BE2C (cell line): Measurements from ENCODE around the gene SORCS1.
A peak's percentile ranks its signal among the peaks of the same experiment; 100 is the strongest.

ENCODE experiments used
- DNase-seq: peaks from one replicate; pipeline ENCODE4 v3.0.0-alpha.2; 2020
- H3K27me3 ChIP-seq: fragments of 250-450 bp; sonication (Bioruptor Pico); 2 replicates; pipeline ENCODE4 v1.5.1; 2020; ENCODE audit warnings: mild to moderate bottlenecking
- H3K36me3 ChIP-seq: fragments of 250-450 bp; sonication (Bioruptor Pico); 2 replicates; pipeline ENCODE4 v1.5.1; 2020; ENCODE audit warnings: mild to moderate bottlenecking
- H3K4me1 ChIP-seq: fragments of 250-450 bp; sonication (Bioruptor Pico); 2 replicates; pipeline ENCODE4 v1.5.1; 2020
- H3K4me3 ChIP-seq: 2 replicates; pipeline ENCODE4 v1.5.1; 2011; ENCODE audit warnings: low read depth, low read length
- H3K9me3 ChIP-seq: fragments of 250-450 bp; sonication (Bioruptor Pico); 2 replicates; pipeline ENCODE4 v1.5.1; 2020
- CTCF ChIP-seq: IDR thresholded peaks from 2 replicates; pipeline ENCODE4 v1.5.1; 2012; ENCODE audit warnings: mild to moderate bottlenecking, low read depth, low read length

Gene SORCS1

GRCh38 chr10:106593876-106594275 is 570.6 kb downstream of the SORCS1 start:
- Histone ChIP-seq H3K4me3 (no peak overlapping the region), H3K9me3 (no peaks in the 10 kb centered on the region), H3K4me1 (no peaks in the 10 kb centered on the region), H3K36me3 (no peaks in the 10 kb centered on the region), H3K27me3 (no peaks in the 10 kb centered on the region)
- TF ChIP-seq CTCF, result no peak
- no peak for DNase-seq

- no peaks in the 10 kb centered on the region for H3K9me3 ChIP-seq
- no peak for DNase-seq
- no peaks in the 10 kb centered on the region for H3K4me1 ChIP-seq
- H3K4me3 ChIP-seq, result no peak overlapping the region
- H3K27me3 ChIP-seq, result no peaks in the 10 kb centered on the region
- no peaks in the 10 kb centered on the region for H3K36me3 ChIP-seq
- TF ChIP-seq CTCF, result no peak
Measured at GRCh38 chr10:106592396-106592795, 572.1 kb downstream of the SORCS1 start.

GRCh38 chr10:106582291-106582690 is 582.2 kb downstream of the SORCS1 start:
- no peaks in the 10 kb centered on the region for H3K36me3 ChIP-seq

GRCh38 chr10:106577756-106578155 is 586.8 kb downstream of the SORCS1 start:
- Histone ChIP-seq H3K4me3 (no peak overlapping the region), H3K9me3 (no peaks in the 10 kb centered on the region), H3K36me3 (no peaks in the 10 kb centered on the region), H3K4me1 (peaks cover 3% of the 10 kb centered on the region), H3K27me3 (no peaks in the 10 kb centered on the region)
- no peak for TF ChIP-seq CTCF
- no peak for DNase-seq

More at GRCh38 chr10:106582291-106582690, 582.2 kb downstream of the SORCS1 start:
- no peak overlapping the region for H3K4me3 ChIP-seq
- no peaks in the 10 kb centered on the region for H3K27me3 ChIP-seq
- DNase-seq, result peak; percentile 24
- H3K4me1 ChIP-seq, result peaks cover 3% of the 10 kb centered on the region
- TF ChIP-seq CTCF, result no peak
- H3K9me3 ChIP-seq, result no peaks in the 10 kb centered on the region

- no peak for TF ChIP-seq CTCF
- Histone ChIP-seq H3K27me3 (no peaks in the 10 kb centered on the region), H3K4me1 (peaks cover under 1% of the 10 kb centered on the region), H3K36me3 (no peaks in the 10 kb centered on the region), H3K9me3 (no peaks in the 10 kb centered on the region), H3K4me3 (no peak overlapping the region)
- DNase-seq, result no peak
Measured at GRCh38 chr10:106577266-106577665, 587.2 kb downstream of the SORCS1 start.

GRCh38 chr10:106576534-106576933 is 588.0 kb downstream of the SORCS1 start:
- H3K36me3 ChIP-seq, result no peaks in the 10 kb centered on the region
- TF ChIP-seq CTCF, result no peak
- H3K4me1 ChIP-seq, result no peaks in the 10 kb centered on the region; the same call in 1 of the 2 replicates
- H3K27me3 ChIP-seq, result no peaks in the 10 kb centered on the region
- H3K9me3 ChIP-seq, result no peaks in the 10 kb centered on the region
- no peak for DNase-seq
- no peak overlapping the region for H3K4me3 ChIP-seq
